HepG2 (cell line): ENCODE measurements around the gene PROCR. TPM values are rescaled to one million over a fixed set of nuclear protein-coding genes. Genes with fewer than 3 reads are reported as not detected.

Experiments used
- ATAC-seq: fragments of 200-7000 bp; cut with Tn5 transposase; 3 replicates; pipeline ENCODE4 v1.9.1; 2020; ENCODE audit warnings: mild to moderate bottlenecking, moderate library complexity
- BruUV-seq: library from RNA; stranded (reverse); fragments of 400-500 nt; replicated peaks from 2 replicates; lab custom pipeline; 2021; lab: Mats Ljungman, UMichigan
- CTCF ChIA-PET: fragments of 300-600 bp; formaldehyde crosslinking; extraction: SDS; loops from one replicate; lab custom pipeline; 2021; ENCODE audit warnings: low total read pairs, inconsistent platforms, low intra/inter-chr PET ratio; lab: Yijun Ruan, JAX
- POLR2A ChIA-PET: fragments of 350-600 bp; sonication (Branson Sonifier 250); formaldehyde crosslinking; loops from one replicate; lab custom pipeline; 2020; ENCODE audit warnings: antibody characterized with exemption, inconsistent platforms; lab: Yijun Ruan, JAX
- DNase-seq: peaks from one replicate; pipeline ENCODE4 v3.0.0-alpha.2; 2015; ENCODE audit warnings: low spot score
- FAIRE-seq: peaks from 3 replicates; lab custom pipeline; 2011; peaks lifted over from hg19 to GRCh38; lab: Jason Lieb, UNC
- H2AFZ ChIP-seq: one replicate; pipeline ENCODE4 v1.6.1; 2011; ENCODE audit warnings: low read length, inconsistent platforms
- H3K27ac ChIP-seq: fragments of 300-600 bp; 3 replicates; pipeline ENCODE4 v1.8.0; 2011; ENCODE audit warnings: mixed run types, mild to moderate bottlenecking, mixed read lengths, low read length, inconsistent platforms; ENCODE audit not compliant: insufficient read depth; ENCODE audit errors: extremely low read length
- H3K27me3 ChIP-seq, 2 experiments: fragments of 200-600 bp in 1 of 2; 2 replicates in 1 of 2; 3 replicates in 1 of 2; pipeline versions ENCODE4 v1.6.0 to v1.8.0; 2011; ENCODE audit warnings: low read length in 2 of 2, mild to moderate bottlenecking in 2 of 2, moderate library complexity in 2 of 2, inconsistent platforms in 1 of 2; ENCODE audit not compliant: insufficient read depth in 2 of 2, control insufficient read depth in 1 of 2
- H3K36me3 ChIP-seq, 2 experiments: fragments of 200-600 bp in 1 of 2; replicated peaks in 1 of 2; 2 replicates in 1 of 2; 3 replicates in 1 of 2; pipeline versions ENCODE4 v1.5.1 to v1.8.0; 2011; ENCODE audit warnings: low read length in 2 of 2, inconsistent platforms in 1 of 2; ENCODE audit not compliant: insufficient read depth in 2 of 2, control insufficient read depth in 1 of 2
- H3K4me1 ChIP-seq: 2 replicates; pipeline ENCODE4 v1.5.1; 2012; ENCODE audit warnings: low read length, inconsistent platforms; ENCODE audit not compliant: insufficient read depth
- H3K4me2 ChIP-seq: 2 replicates; pipeline ENCODE4 v1.6.0; 2011; ENCODE audit warnings: low read depth, low read length, inconsistent platforms
- H3K4me3 ChIP-seq, 3 experiments: fragments of 200-600 bp in 1 of 3; sonication (generic), shearing (Covaris generic) in 1 of 3; replicated peaks in 1 of 3; 2 replicates each; pipeline ENCODE4 v1.5.1; 2011 to 2016; ENCODE audit warnings: low read length in 3 of 3, inconsistent platforms in 2 of 3, low read depth in 2 of 3, mild to moderate bottlenecking in 2 of 3, control low read depth in 1 of 3, mixed read lengths in 1 of 3; ENCODE audit not compliant: insufficient read depth in 1 of 3
- H3K79me2 ChIP-seq: one replicate; pipeline ENCODE4 v1.6.1; 2011; ENCODE audit warnings: low read length, inconsistent platforms; ENCODE audit not compliant: insufficient read depth
- H3K9ac ChIP-seq: 2 replicates; pipeline ENCODE4 v1.6.0; 2011; ENCODE audit warnings: mild to moderate bottlenecking, low read depth, low read length, inconsistent platforms; ENCODE audit not compliant: insufficient read depth
- H3K9me3 ChIP-seq: 2 replicates; pipeline ENCODE4 v1.5.1; 2012; ENCODE audit warnings: mild to moderate bottlenecking, low read length
- H4K20me1 ChIP-seq: 2 replicates; pipeline ENCODE4 v1.6.0; 2011; ENCODE audit warnings: inconsistent platforms, mild to moderate bottlenecking, low read length, moderate library complexity; ENCODE audit not compliant: insufficient read depth
- GTF2F1 ChIP-seq: fragments of 150-350 bp; IDR thresholded peaks from 2 replicates; pipeline ENCODE4 v1.6.1; 2014; ENCODE audit warnings: low read length
- RARA ChIP-seq: IDR thresholded peaks from 2 replicates; pipeline ENCODE4 v1.6.1; 2016; ENCODE audit warnings: missing genetic modification reagents, missing compliant biosample characterization
- STAT6 ChIP-seq: sonication (generic); formaldehyde crosslinking; IDR thresholded peaks from 2 replicates; pipeline ENCODE4 v1.4.0; 2020; ENCODE audit warnings: missing genetic modification reagents, mild to moderate bottlenecking, borderline replicate concordance
- TCF7 ChIP-seq: sonication (generic); IDR thresholded peaks from 2 replicates; pipeline ENCODE4 v1.6.1; 2016; ENCODE audit warnings: antibody characterized with exemption, low read depth
- THYN1 ChIP-seq: sonication (generic); formaldehyde crosslinking; IDR thresholded peaks from 2 replicates; pipeline ENCODE4 v1.8.1; 2023; ENCODE audit warnings: low read depth, mild to moderate bottlenecking, moderate library complexity, missing genetic modification reagents, borderline replicate concordance
- ZFAT ChIP-seq: sonication (generic); formaldehyde crosslinking; conservative IDR thresholded peaks from 2 replicates; pipeline ENCODE4 v1.8.1; 2023; ENCODE audit warnings: missing genetic modification reagents, inconsistent platforms
- ZNF260 ChIP-seq: sonication (generic); formaldehyde crosslinking; IDR thresholded peaks from 2 replicates; pipeline ENCODE4 v1.4.0; 2020; ENCODE audit warnings: missing genetic modification reagents, low read depth, mild to moderate bottlenecking, borderline replicate concordance
- in situ Hi-C: cut with HindIII; loops from 2 replicates; pipeline ENCODE4 v1.10.0; 2017; ENCODE audit warnings: low pct_unique_long_range_greater_than_20kb; ENCODE audit not compliant: extremely low pct_ligation_motif_present
- intact Hi-C: fragments of 100-400 bp; cut with micrococcal nuclease; formaldehyde crosslinking; loops from one replicate; pipeline ENCODE4 v1.10.0; 2022; ENCODE audit not compliant: unreplicated experiment
- polyA plus RNA-seq, 8 experiments: library from polyadenylated mRNA; depleted of rRNA in 3 of 8; stranded (reverse) in 7 of 8; unstranded in 1 of 8; fragments of >200 nt; fragmentation: Illumina TruSeq in 4 of 8; extraction: Trizol in 4 of 8; gene quantifications; 2 replicates each; pipeline versions ENCODE4 v1.2.1 to v1.2.3, GENCODE V29; 2011 to 2016; ENCODE audit warnings: low read depth in 4 of 8, missing spikeins in 1 of 8, mixed read lengths in 1 of 8; ENCODE audit not compliant: insufficient read depth in 1 of 8
- total RNA-seq, 5 experiments: library from RNA; depleted of rRNA; stranded (reverse); fragments of >200 nt; fragmentation: Illumina TruSeq; extraction: Trizol; gene quantifications; 2 replicates each; pipeline ENCODE4 v1.2.3, GENCODE V29; 2016; ENCODE audit warnings: low read depth in 1 of 5

PROCR gene
- total and polyA plus RNA-seq, 2 of the 13 experiments (the other 11 are each of a cell fraction or from before 2014, with no cell fraction given), result 1.4 to 1.7 TPM

DNA sequence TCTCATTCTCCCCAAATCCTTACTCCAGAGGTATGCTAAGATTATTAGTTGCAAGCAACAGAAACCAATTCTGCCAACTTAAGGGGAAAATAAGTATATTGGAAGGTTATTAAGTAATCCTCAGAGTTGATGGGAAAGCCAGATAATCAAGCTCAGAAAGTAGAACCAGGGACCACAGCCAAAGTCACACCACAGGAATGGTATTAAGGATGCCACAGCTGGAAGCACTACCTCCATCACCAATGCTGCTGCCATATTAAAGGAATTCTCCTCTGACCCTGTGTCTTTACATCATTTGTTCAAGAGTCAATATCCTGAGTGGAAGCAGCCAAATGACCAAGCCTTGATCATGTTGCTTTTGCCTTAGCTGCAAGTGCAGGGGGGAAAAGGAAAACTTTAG lies 9.9 kb downstream of the PROCR start:
- no peak overlapping the region for H2AFZ ChIP-seq
- no peak for TF ChIP-seq RARA (CRISPR knock-in tag)
- no peak for TF ChIP-seq GTF2F1
- TF ChIP-seq STAT6 (CRISPR knock-in tag), result no peak
- no peak for TF ChIP-seq TCF7
- no peak for TF ChIP-seq THYN1 (CRISPR knock-in tag)
- TF ChIP-seq ZNF260, result no peak
- no peak for TF ChIP-seq ZFAT
- TF ChIP-seq, all 625 proteins: peak for 0
- no TSS peak for BruUV-seq
- Histone ChIP-seq H3K79me2 (no peaks in the 10 kb centered on the region), H3K4me2 (no peak overlapping the region), H3K36me3 (no peaks in the 10 kb centered on the region), H3K27me3 (no peaks in the 10 kb centered on the region; a peak in 1 of 5 replicates), H3K9me3 (no peaks in the 10 kb centered on the region), H4K20me1 (no peaks in the 10 kb centered on the region), H3K9ac (no peak overlapping the region), H3K27ac (no peak overlapping the region), H3K4me1 (peaks cover 11% of the 10 kb centered on the region), H3K4me3 (no peak overlapping the region)
- POLR2A ChIA-PET, result no interaction called here
- ATAC-seq (no peak), DNase-seq (no peak), FAIRE-seq (no peak)
- CTCF ChIA-PET, result no interaction called here
- intact Hi-C loops (no loop called here), in situ Hi-C loops (no loop called here)
